GM21723 (cell line): ENCODE measurements around the gene PHF13.
"Not testable (repeated sequence)": the region's sequence is repeated elsewhere in the genome, so short reads cannot be mapped to it uniquely, and the experiment has no call there.

ENCODE experiments used
- ATAC-seq: cut with Tn5 transposase; IDR thresholded peaks from one replicate; pipeline ENCODE4 v1.9.1; 2021; ENCODE audit warnings: mild to moderate bottlenecking, moderate library complexity; ENCODE audit not compliant: unreplicated experiment

PHF13 gene

GRCh38 chr1:6586404-6586816, 27.1 kb upstream of the PHF13 start:
- ATAC-seq, result no peak

- no peak for ATAC-seq
These were observed 26.1 kb upstream of the PHF13 start for GRCh38 chr1:6587261-6588005.

GRCh38 chr1:6588128-6588892, 25.2 kb upstream of the PHF13 start:
- ATAC-seq, result no peak

- no peak for ATAC-seq
These were observed 24.5 kb upstream of the PHF13 start for GRCh38 chr1:6588893-6589520.

GRCh38 chr1:6590046-6590445, 23.5 kb upstream of the PHF13 start:
- no peak for ATAC-seq

GRCh38 chr1:6591222-6591621, 22.3 kb upstream of the PHF13 start:
- ATAC-seq, result no peak

GRCh38 chr1:6591644-6592043, 21.9 kb upstream of the PHF13 start:
- ATAC-seq, result no peak

GRCh38 chr1:6592441-6592840, 21.1 kb upstream of the PHF13 start:
- ATAC-seq, result no peak

GRCh38 chr1:6592865-6593593, 20.5 kb upstream of the PHF13 start:
- ATAC-seq, result no peak

- ATAC-seq, result no peak
These were observed 19.7 kb upstream of the PHF13 start for GRCh38 chr1:6593810-6594209.

GRCh38 chr1:6594977-6595740, 18.4 kb upstream of the PHF13 start:
- no peak for ATAC-seq

GRCh38 chr1:6596351-6596750, 17.2 kb upstream of the PHF13 start:
- ATAC-seq, result no peak

- no peak for ATAC-seq
These were observed 16.4 kb upstream of the PHF13 start for GRCh38 chr1:6596886-6597776.

GRCh38 chr1:6597777-6598131, 15.8 kb upstream of the PHF13 start:
- no peak for ATAC-seq

- ATAC-seq, result no peak
These were observed 14.2 kb upstream of the PHF13 start for GRCh38 chr1:6599141-6599975.

GRCh38 chr1:6599991-6600390, 13.5 kb upstream of the PHF13 start:
- not testable (repeated sequence) for ATAC-seq

GRCh38 chr1:6600410-6601048, 13.0 kb upstream of the PHF13 start:
- no peak for ATAC-seq
